ENCODE measurements around the gene CRIP2. TPM values are rescaled to one million over a fixed set of nuclear protein-coding genes. Genes with fewer than 3 reads are reported as not detected.

Gene CRIP2
- total and polyA plus RNA-seq, 2 of the 8 experiments (the other 6 are each of a cell fraction or from before 2014, with no cell fraction given) = 4.2 to 13.5 TPM

DNA sequence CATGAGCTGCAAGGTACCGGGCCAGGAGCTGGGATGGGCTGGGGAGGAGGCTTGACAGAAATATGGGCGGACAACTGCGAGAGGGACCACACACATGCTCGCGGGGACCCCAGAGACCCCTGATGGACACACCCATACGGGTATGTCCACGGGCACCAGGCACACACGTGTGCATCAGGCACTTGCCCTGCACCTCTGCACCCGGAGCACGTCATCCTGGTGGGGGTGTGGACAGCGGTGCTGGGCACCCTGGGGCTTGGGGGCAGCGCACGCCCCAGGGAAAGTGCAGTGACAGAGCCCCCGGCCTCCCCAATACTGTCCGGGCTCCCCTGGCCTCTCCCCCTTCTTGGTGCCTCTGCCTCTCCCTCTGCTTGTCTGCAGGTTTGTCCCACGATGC lies 10.4 kb downstream of the CRIP2 start:
- H2BK20ac ChIP-seq (ENCODE audit: low read length) = no peak overlapping the region
- 86% methylated on average over 15 of the region's 16 CpGs; no CpG with 5 or more reads in 1 of the 2 experiments for WGBS, 2 experiments (ENCODE audit: extremely low coverage in 1 of 2, insufficient coverage in 1 of 2, insufficient read length in 1 of 2, insufficient replicate concordance in 2 of 2, low coverage in 1 of 2, low lambda C conversion rate in 2 of 2, missing lambda C conversion rate in 1 of 2)
- H4K8ac ChIP-seq (ENCODE audit: extremely low read depth, insufficient read depth, low read length) = no peak overlapping the region
- no peak overlapping the region for H3K9ac ChIP-seq (replicated peaks in 1 of 4; ENCODE audit: extremely low read depth in 1 of 4, low read depth in 3 of 4, low read length in 3 of 4)
- DNase-seq (ENCODE audit: low read depth in 1 of 2, low spot score in 2 of 2) (peak in 1 of 2 experiments; percentile 41), FAIRE-seq (no peak)
- no peaks in the 10 kb centered on the region for H3K9me3 ChIP-seq (ENCODE audit: insufficient read depth in 2 of 2, low read depth in 1 of 2, low read length in 1 of 2)
- no peak overlapping the region for H3K18ac ChIP-seq (ENCODE audit: extremely low read depth, low read length)
- no peak overlapping the region for H4K5ac ChIP-seq (ENCODE audit: insufficient read length, low read depth, low read length)
- H4K91ac ChIP-seq (replicated peaks; ENCODE audit: insufficient read length, low read length) = no peak overlapping the region
- no peak overlapping the region for H2AFZ ChIP-seq (ENCODE audit: low read length)
- ChIA-PET CTCF (ENCODE audit: partially characterized antibody) (interaction anchor here (1.0 to 5.0 kb wide), 3 partner anchors 14 to 466 kb away, joined by 3 to 70 read pairs (median 24); no protein-coding TSS in a partner anchor), POLR2A (ENCODE audit: partially characterized antibody) (interaction anchor here (1.7 kb wide), 1 partner anchor 9 kb away, joined by 3 read pairs; no protein-coding TSS in a partner anchor)
- no peak overlapping the region for H2BK15ac ChIP-seq (ENCODE audit: low read length)
- peaks cover 9% of the 10 kb centered on the region; the same call in 1 of the 2 replicates for H3K23me2 ChIP-seq (ENCODE audit: low read depth, low read length)
- 0 out of 2 replicates have a peak overlapping the region, but pooled peaks have one; percentile 39 for H2AK5ac ChIP-seq (ENCODE audit: low read depth, low read length)
- no peak overlapping the region for H3K27ac ChIP-seq (ENCODE audit: low read depth, low read length)
- no peak overlapping the region for H3K4me3 ChIP-seq (ENCODE audit: extremely low read depth in 1 of 4, insufficient read depth in 2 of 4, low read depth in 3 of 4, low read length in 4 of 4)
- peaks cover under 1 to 9% of the 10 kb centered on the region in 2 experiments for H4K20me1 ChIP-seq (replicated peaks in 1 of 2; ENCODE audit: control insufficient read depth in 1 of 2, insufficient read depth in 2 of 2, low read length in 2 of 2)
- H3K4ac ChIP-seq (replicated peaks; ENCODE audit: insufficient read length, low read depth, low read length) = no peak overlapping the region
- no peak overlapping the region for H2BK120ac ChIP-seq (replicated peaks; ENCODE audit: low read depth, low read length)
- peaks cover 39 to 90% (median 74%) of the 10 kb centered on the region in 4 experiments for H3K27me3 ChIP-seq (replicated peaks in 1 of 4; ENCODE audit: control insufficient read depth in 3 of 4, extremely low read depth in 1 of 4, insufficient read depth in 3 of 4, low read length in 3 of 4)
- no peaks in the 10 kb centered on the region for H3K36me3 ChIP-seq (ENCODE audit: control insufficient read depth in 2 of 4, insufficient read depth in 4 of 4, low read length in 3 of 4)
- H3K56ac ChIP-seq (replicated peaks; ENCODE audit: insufficient read length, low read depth, low read length) = no peak overlapping the region
- H3K79me1 ChIP-seq (ENCODE audit: low read depth, low read length) = no peaks in the 10 kb centered on the region
- no peak overlapping the region for H3K14ac ChIP-seq (ENCODE audit: insufficient read length)
- no peaks in the 10 kb centered on the region for H3K79me2 ChIP-seq (ENCODE audit: control insufficient read depth in 1 of 2, insufficient read depth in 2 of 2, low read length in 2 of 2)
- H2BK5ac ChIP-seq (ENCODE audit: low read depth, low read length) = no peak overlapping the region
- no peak overlapping the region; a peak in 1 of 4 replicates for H3K4me2 ChIP-seq (ENCODE audit: insufficient read depth in 1 of 2, low read depth in 2 of 2, low read length in 2 of 2)
- H2BK12ac ChIP-seq (ENCODE audit: low read depth, low read length) = no peak overlapping the region
- H3K23ac ChIP-seq (ENCODE audit: insufficient read length) = no peak overlapping the region
- H3K4me1 ChIP-seq (replicated peaks in 1 of 4; ENCODE audit: control insufficient read depth in 3 of 4, insufficient read depth in 4 of 4, low read length in 3 of 4) = peaks cover 0 to 35% (median 15%) of the 10 kb centered on the region in 4 experiments; a peak in 5 of 7 replicates
- TF ChIP-seq SIRT6 (IDR thresholded peaks at IDR 0.05; ENCODE audit: low read length) = no peak
- TF ChIP-seq EGR1 (IDR thresholded peaks at IDR 0.05; ENCODE audit: borderline replicate concordance, low read depth, low read length) = no peak
- no peak for TF ChIP-seq PHF8 (conservative IDR thresholded peaks at IDR 0.05; ENCODE audit: low read depth, low read length)
- TF ChIP-seq SAP30 (IDR thresholded peaks at IDR 0.05; ENCODE audit: insufficient read depth, insufficient replicate concordance, low read length) = no peak
- TF ChIP-seq, protein P1, sequence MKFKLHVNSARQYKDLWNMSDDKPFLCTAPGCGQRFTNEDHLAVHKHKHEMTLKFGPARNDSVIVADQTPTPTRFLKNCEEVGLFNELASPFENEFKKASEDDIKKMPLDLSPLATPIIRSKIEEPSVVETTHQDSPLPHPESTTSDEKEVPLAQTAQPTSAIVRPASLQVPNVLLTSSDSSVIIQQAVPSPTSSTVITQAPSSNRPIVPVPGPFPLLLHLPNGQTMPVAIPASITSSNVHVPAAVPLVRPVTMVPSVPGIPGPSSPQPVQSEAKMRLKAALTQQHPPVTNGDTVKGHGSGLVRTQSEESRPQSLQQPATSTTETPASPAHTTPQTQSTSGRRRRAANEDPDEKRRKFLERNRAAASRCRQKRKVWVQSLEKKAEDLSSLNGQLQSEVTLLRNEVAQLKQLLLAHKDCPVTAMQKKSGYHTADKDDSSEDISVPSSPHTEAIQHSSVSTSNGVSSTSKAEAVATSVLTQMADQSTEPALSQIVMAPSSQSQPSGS (IDR thresholded peaks at IDR 0.05; ENCODE audit: low read length) = no peak
- no peak for TF ChIP-seq TAF1 (IDR thresholded peaks at IDR 0.05; ENCODE audit: low read depth, low read length)
- TF ChIP-seq TAF7 (optimal IDR thresholded peaks at IDR 0.05; ENCODE audit: borderline replicate concordance, low read depth, low read length) = no peak
- no peak for TF ChIP-seq SP4 (IDR thresholded peaks at IDR 0.05; ENCODE audit: low read length)
- no peak for TF ChIP-seq GTF2F1 (IDR thresholded peaks at IDR 0.05; ENCODE audit: borderline replicate concordance, low read depth, low read length)
- TF ChIP-seq JUND (IDR thresholded peaks at IDR 0.05; ENCODE audit: low read length) = no peak
- TF ChIP-seq, protein P2, sequence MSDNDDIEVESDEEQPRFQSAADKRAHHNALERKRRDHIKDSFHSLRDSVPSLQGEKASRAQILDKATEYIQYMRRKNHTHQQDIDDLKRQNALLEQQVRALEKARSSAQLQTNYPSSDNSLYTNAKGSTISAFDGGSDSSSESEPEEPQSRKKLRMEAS (IDR thresholded peaks at IDR 0.05) = no peak
- no peak for TF ChIP-seq EP300 (IDR thresholded peaks at IDR 0.05; ENCODE audit: borderline replicate concordance in 1 of 2, low read depth in 2 of 2, low read length in 2 of 2)
